PFSK-1 (cell line): ENCODE data around the gene DAGLB.

Experiments used
- POLR2AphosphoS5 ChIP-seq: IDR thresholded peaks from 2 replicates; pipeline ENCODE4 v1.6.1; 2012; ENCODE audit warnings: low read depth, mild to moderate bottlenecking, control low read depth, low read length, moderate library complexity
- TAF1 ChIP-seq: IDR thresholded peaks from 2 replicates; pipeline ENCODE4 v1.6.1; 2012; ENCODE audit warnings: low read length, control low read depth, borderline replicate concordance; ENCODE audit not compliant: insufficient read depth

DNA sequence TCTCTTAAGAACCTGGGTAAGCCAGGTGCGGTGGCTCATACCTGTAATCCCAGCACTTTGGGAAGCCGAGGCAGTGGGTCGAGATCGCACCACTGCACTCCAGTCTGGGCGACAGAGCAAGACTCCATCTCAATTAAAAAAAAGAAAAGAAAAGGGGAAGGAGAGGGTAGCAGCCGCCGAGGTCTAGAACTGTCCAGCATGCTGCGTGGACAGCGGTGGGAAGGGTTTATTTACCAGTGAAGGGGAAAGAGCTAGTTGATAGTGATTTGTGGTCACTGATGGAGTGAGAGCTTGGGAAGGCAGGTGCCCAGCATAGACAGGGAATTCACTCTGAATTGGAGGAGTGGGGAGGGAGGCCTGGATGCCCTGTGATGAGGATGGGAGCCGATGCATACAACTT is 43.4 kb upstream of the DAGLB start:
- TF ChIP-seq TAF1 = no peak
- no peak for TF ChIP-seq POLR2AphosphoS5
